ENCODE measurements around the gene PPM1J. TPM values are rescaled to one million over a fixed set of nuclear protein-coding genes. Genes with fewer than 3 reads are reported as not detected.
A peak's percentile ranks its signal among the peaks of the same experiment; 100 is the strongest.

PPM1J gene
- total RNA-seq, 1 experiment from 2014 or later, result 0.80 TPM

DNA sequence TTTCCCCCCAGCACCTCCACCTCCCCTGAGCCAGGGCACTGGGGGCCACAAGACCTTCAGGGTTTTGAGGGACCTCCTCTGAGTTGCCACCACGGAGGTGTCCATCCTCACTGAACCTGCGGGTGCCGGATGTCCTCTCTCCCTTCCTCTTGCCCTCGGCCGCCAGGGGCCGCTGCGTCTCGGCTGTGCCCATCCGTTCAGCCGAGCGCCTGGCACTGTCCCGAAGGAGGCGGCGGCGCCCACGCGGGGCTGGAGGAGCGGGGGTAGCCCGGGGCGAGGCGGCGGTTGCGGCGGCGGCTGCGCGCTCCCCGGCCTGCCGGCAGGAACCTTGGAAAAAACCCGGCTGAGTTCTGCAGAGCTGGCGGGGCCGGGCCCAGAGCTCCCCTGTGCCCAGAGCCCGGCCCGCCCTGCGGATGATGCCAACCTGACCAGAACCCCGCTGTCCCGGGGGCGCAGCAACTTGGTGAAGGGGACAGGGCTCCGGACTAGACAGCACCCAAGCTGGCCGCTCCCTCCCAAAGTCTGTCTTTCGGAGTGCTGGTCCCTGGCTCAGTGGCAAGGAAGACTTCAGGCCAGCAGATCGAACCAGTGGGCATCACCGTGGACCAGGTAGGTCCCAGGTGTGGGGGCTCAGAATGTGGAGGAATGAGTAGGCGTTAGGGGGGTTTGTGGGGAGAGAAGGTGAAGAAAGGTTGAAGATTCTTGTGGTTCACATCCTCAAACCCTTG lies 3.7 kb upstream of the PPM1J start:
- POLR2A ChIA-PET (ENCODE audit: unreplicated experiment), result no interaction called here
- BruUV-seq (replicated peaks), result no TSS peak
- H4K20me1 ChIP-seq (ENCODE audit: low read length), result no peaks in the 10 kb centered on the region
- H3K79me2 ChIP-seq (ENCODE audit: low read length), result no peaks in the 10 kb centered on the region
- H3K4me3 ChIP-seq (ENCODE audit: low read length), result peak overlapping the region; percentile 55
- H3K27ac ChIP-seq (ENCODE audit: low read length), result no peak overlapping the region
- H2AFZ ChIP-seq (ENCODE audit: low read length), result peak overlapping the region; percentile 81
- H3K9ac ChIP-seq (ENCODE audit: low read length), result peak overlapping the region; percentile 8; the same call in 1 of the 2 replicates
- H3K9me2 ChIP-seq (replicated peaks; ENCODE audit: low read length), result no peaks in the 10 kb centered on the region
- H3F3A ChIP-seq (ENCODE audit: low read length, unreplicated experiment), result no peaks in the 10 kb centered on the region
- no peaks in the 10 kb centered on the region for H3K27me3 ChIP-seq (ENCODE audit: low read length)
- peak overlapping the region; percentile 82 for H3K4me2 ChIP-seq (ENCODE audit: low read length)
- CTCF ChIA-PET, result interaction anchor here (1.0 to 1.4 kb wide), 2 partner anchors 86 to 101 kb away, joined by 3 read pairs; no protein-coding TSS in a partner anchor
- no peak for TF ChIP-seq EZH2 (IDR thresholded peaks at IDR 0.05; ENCODE audit: low read length, unreplicated experiment)
- TF ChIP-seq EZH2phosphoT487 (IDR thresholded peaks at IDR 0.05; ENCODE audit: borderline replicate concordance, low read length), result no peak
- TF ChIP-seq, protein P1, sequence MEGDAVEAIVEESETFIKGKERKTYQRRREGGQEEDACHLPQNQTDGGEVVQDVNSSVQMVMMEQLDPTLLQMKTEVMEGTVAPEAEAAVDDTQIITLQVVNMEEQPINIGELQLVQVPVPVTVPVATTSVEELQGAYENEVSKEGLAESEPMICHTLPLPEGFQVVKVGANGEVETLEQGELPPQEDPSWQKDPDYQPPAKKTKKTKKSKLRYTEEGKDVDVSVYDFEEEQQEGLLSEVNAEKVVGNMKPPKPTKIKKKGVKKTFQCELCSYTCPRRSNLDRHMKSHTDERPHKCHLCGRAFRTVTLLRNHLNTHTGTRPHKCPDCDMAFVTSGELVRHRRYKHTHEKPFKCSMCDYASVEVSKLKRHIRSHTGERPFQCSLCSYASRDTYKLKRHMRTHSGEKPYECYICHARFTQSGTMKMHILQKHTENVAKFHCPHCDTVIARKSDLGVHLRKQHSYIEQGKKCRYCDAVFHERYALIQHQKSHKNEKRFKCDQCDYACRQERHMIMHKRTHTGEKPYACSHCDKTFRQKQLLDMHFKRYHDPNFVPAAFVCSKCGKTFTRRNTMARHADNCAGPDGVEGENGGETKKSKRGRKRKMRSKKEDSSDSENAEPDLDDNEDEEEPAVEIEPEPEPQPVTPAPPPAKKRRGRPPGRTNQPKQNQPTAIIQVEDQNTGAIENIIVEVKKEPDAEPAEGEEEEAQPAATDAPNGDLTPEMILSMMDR (conservative IDR thresholded peaks at IDR 0.05; ENCODE audit: low read depth, low read length), result peak; percentile 87
- ATAC-seq (peak; percentile 44), DNase-seq (peak; percentile 84)
- no peaks in the 10 kb centered on the region for H3K36me3 ChIP-seq (ENCODE audit: low read depth, low read length)
- intact Hi-C loops (cut with micrococcal nuclease), result loop anchor here (5.0 kb wide), 3 partner anchors 148 to 958 kb away; partner anchors contain the start of gene SLC16A1
- H3K4me1 ChIP-seq (ENCODE audit: insufficient read depth, low read length), result peaks cover 13% of the 10 kb centered on the region; the same call in 1 of the 2 replicates
- H3K9me3 ChIP-seq (ENCODE audit: low read length), result no peaks in the 10 kb centered on the region

DNA sequence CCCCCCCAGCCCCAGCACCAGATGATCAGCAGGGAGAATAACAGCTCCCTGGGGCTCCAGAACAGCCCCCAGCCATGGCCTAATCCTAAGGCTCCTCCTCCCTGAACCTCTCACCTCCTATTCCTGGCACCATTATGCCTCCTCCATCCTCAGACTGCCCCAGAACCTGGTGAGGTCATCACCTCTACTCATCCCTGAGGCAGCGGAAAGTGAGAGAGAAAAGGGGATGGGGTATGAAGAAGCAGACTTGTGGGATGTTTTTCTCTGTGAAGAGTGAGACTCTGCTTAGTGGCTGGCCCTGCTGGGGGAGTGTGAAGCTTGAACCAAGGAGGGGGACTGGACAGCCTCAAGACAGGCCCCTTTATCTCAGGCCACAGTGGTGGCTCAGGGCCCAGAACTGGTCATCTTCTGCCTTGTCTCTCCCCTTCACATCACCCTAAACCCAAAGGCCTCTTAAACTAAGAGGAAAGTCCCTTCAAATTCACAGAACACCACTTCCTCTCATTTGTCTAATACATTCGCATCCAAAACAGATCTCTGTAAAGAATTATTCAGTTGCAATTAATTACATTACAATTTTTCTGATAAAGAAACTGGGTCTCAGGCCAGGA lies 2.2 kb upstream of the PPM1J start:
- Histone ChIP-seq H3K36me3 (ENCODE audit: low read depth, low read length) (no peaks in the 10 kb centered on the region), H3K4me2 (ENCODE audit: low read length) (no peak overlapping the region), H2AFZ (ENCODE audit: low read length) (no peak overlapping the region), H3K9me3 (ENCODE audit: low read length) (no peaks in the 10 kb centered on the region), H3F3A (ENCODE audit: low read length, unreplicated experiment) (no peaks in the 10 kb centered on the region), H3K4me1 (ENCODE audit: insufficient read depth, low read length) (peaks cover 13% of the 10 kb centered on the region; the same call in 1 of the 2 replicates), H3K9ac (ENCODE audit: low read length) (no peak overlapping the region), H3K9me2 (replicated peaks; ENCODE audit: low read length) (no peaks in the 10 kb centered on the region), H3K27me3 (ENCODE audit: low read length) (no peaks in the 10 kb centered on the region), H3K27ac (ENCODE audit: low read length) (no peak overlapping the region), H4K20me1 (ENCODE audit: low read length) (no peaks in the 10 kb centered on the region), H3K79me2 (ENCODE audit: low read length) (no peaks in the 10 kb centered on the region), H3K4me3 (ENCODE audit: low read length) (no peak overlapping the region)
- no TSS peak for BruUV-seq (replicated peaks)
- CTCF ChIA-PET, result interaction anchor here (0.7 to 3.0 kb wide), 2 partner anchors 61 to 87 kb away, joined by 3 to 23 read pairs; no protein-coding TSS in a partner anchor
- no peak for ATAC-seq
- POLR2A ChIA-PET (ENCODE audit: unreplicated experiment), result no interaction called here
- TF ChIP-seq, protein P1 (conservative IDR thresholded peaks at IDR 0.05; ENCODE audit: low read depth, low read length), result no peak
- TF ChIP-seq EZH2phosphoT487 (IDR thresholded peaks at IDR 0.05; ENCODE audit: borderline replicate concordance, low read length) (no peak), EZH2 (IDR thresholded peaks at IDR 0.05; ENCODE audit: low read length, unreplicated experiment) (no peak)
- no peak for DNase-seq
- intact Hi-C loops (cut with micrococcal nuclease), result loop anchor here (2.0 to 5.0 kb wide), 4 partner anchors 150 to 960 kb away; partner anchors contain the start of gene SLC16A1
